ENCODE data around the gene TTBK2.

GRCh38 chr15:42730135-42730534, 190.4 kb downstream of the TTBK2 start:
- TF ChIP-seq EZH2 (IDR thresholded peaks at IDR 0.05; ENCODE audit: low read length) = no peak
- TF ChIP-seq CTCF (optimal IDR thresholded peaks at IDR 0.05 in 1 of 3, IDR thresholded peaks at IDR 0.05 in 1 of 3, conservative IDR thresholded peaks at IDR 0.05 in 1 of 3; ENCODE audit: extremely low read depth in 1 of 3, insufficient read depth in 2 of 3, low read length in 3 of 3) = no peak

All from keratinocyte (primary cell).